Ovary (tissue), 9 donors: ENCODE measurements around the gene FAM131A. TPM values are rescaled to one million over a fixed set of nuclear protein-coding genes. Genes with fewer than 3 reads are reported as not detected.

Experiments used
- DNase-seq, 5 donors: peaks; one replicate each; pipeline ENCODE4 v3.0.0-alpha.2; 2019 to 2020
- H3K27ac ChIP-seq, 2 donors: fragments of 200-600 bp; one replicate each; pipeline versions ENCODE4 v1.5.1 to v1.8.0; 2019 to 2022
- H3K27me3 ChIP-seq: fragments of 200-600 bp; one replicate; pipeline ENCODE4 v1.8.0; 2022
- H3K36me3 ChIP-seq: fragments of 200-600 bp; sonication (generic); one replicate; pipeline ENCODE4 v1.5.1; 2019
- H3K4me1 ChIP-seq: one replicate; pipeline ENCODE4 v1.8.1; 2013; ENCODE audit warnings: mild to moderate bottlenecking, moderate library complexity; ENCODE audit not compliant: insufficient read depth
- H3K4me3 ChIP-seq: fragments of 200-600 bp; sonication (generic); one replicate; pipeline ENCODE4 v1.5.1; 2017
- H3K9me3 ChIP-seq, 2 donors: fragments of 200-600 bp in 1 of 2; sonication (generic) in 1 of 2; one replicate each; pipeline versions ENCODE4 v1.5.1 to v1.8.1; 2013 to 2019; ENCODE audit warnings: mild to moderate bottlenecking in 1 of 2, moderate library complexity in 1 of 2
- CTCF ChIP-seq, 3 donors: fragments of 450-650 bp in 2 of 3; fragments of 200-600 bp in 1 of 3; IDR thresholded peaks; one replicate each; pipeline versions ENCODE4 v1.5.1 to v1.8.0; 2016 to 2022; ENCODE audit warnings: antibody characterized with exemption in 3 of 3, mild to moderate bottlenecking in 1 of 3
- EP300 ChIP-seq: sonication (generic); formaldehyde crosslinking; IDR thresholded peaks from one replicate; pipeline ENCODE4 v1.6.1; 2017; ENCODE audit warnings: antibody characterized with exemption
- POLR2A ChIP-seq: fragments of 450-650 bp; IDR thresholded peaks from one replicate; pipeline ENCODE4 v1.6.1; 2017; ENCODE audit warnings: antibody characterized with exemption, mild to moderate bottlenecking, moderate library complexity
- WGBS, 3 donors: extraction: QIAGEN DNeasy Blood & Tissue Kit in 1 of 3; methylation state at CpG; one replicate each; pipeline versions ENCODE4 v1.1.5 to v1.1.7; 2013 to 2017; 5-methylcytosine and 5-hydroxymethylcytosine counted together
- intact Hi-C, 4 donors: fragments of 100-400 bp; cut with DNase I; formaldehyde crosslinking; loops; one replicate each; pipeline versions ENCODE4 v1.11.0 to v1.15.1; 2022 to 2023
- polyA plus RNA-seq, 2 donors: library from polyadenylated mRNA; stranded (reverse); fragments of 200-250 nt in 1 of 2; fragments of 350-450 nt in 1 of 2; fragmentation: Illumina TruSeq in 1 of 2; extraction: RNeasy Lipid Tissue Mini Kit (QIAGEN cat#74804) in 1 of 2; gene quantifications; one replicate each; pipeline ENCODE4 v1.2.3, GENCODE V29; 2013 to 2014
- total RNA-seq, 7 donors: library from RNA; depleted of rRNA in 2 of 7; stranded (reverse); fragments of >200 nt in 2 of 7; fragmentation: NEBNext Ultra II Directional in 3 of 7; extraction: Animal tissue kit (Norgen Biotek cat#: 25700) in 3 of 7; gene quantifications; one replicate each; pipeline versions ENCODE4 v1.1.0 to v1.2.4, GENCODE V29; 2016 to 2023
- donor health status: DM: no; HTN: no; CAD: no; lungs with moderate emphysema.
- donor health status: DM: no; HTN: no; CAD: no.
- donor health status: Bipolar disorder and iron deficiency.
- donor health status: DM: yes; HTN: yes; CAD: no.
- donor health status: DM: no; HTN: no; CAD: no.
- donor health status: DM: yes; HTN: yes; CAD: no.

The FAM131A gene
- total and polyA plus RNA-seq, 9 donors: 8.7 to 37.8 (median 27.1) TPM

- Histone ChIP-seq H3K27me3 (no peaks in the 10 kb centered on the region), H3K4me1 (no peaks in the 10 kb centered on the region), H3K36me3 (no peaks in the 10 kb centered on the region), H3K9me3 (no peaks in the 10 kb centered on the region), H3K4me3 (no peak overlapping the region), H3K27ac (no peak overlapping the region)
- DNase-seq: no peak
- intact Hi-C loops: loop anchor here in 1 of 4 donors (10.0 kb wide), 1 partner anchor 47 kb away; no protein-coding TSS in a partner anchor
- TF ChIP-seq POLR2A: no peak
- no peak for TF ChIP-seq CTCF (IDR thresholded peaks at IDR 0.05)
- no peak for TF ChIP-seq EP300
- 86 to 94% (median 90%) methylated on average over 9 of the region's 9 CpGs for WGBS, 3 donors
Measured at GRCh38 chr3:184307915-184308314, 29.5 kb upstream of the FAM131A start.

DNA sequence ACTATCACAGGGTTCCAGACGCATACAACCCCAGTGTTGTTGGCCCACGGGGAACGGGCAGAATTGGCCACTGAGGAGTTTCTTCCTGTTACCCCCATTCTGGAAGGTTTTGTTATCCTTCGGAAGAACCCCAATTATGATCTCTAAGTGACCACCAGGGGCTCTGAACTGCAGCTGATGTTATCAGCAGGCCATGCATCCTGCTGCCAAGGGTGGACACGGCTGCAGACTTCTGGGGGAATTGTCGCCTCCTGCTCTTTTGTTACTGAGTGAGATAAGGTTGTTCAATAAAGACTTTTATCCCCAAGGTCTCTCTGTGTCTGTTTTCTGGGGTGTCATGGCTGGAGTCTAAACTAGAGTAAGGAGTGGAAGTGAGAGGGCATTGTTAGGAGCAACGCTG is 28.7 kb upstream of the FAM131A start:
- Histone ChIP-seq H3K36me3 (no peaks in the 10 kb centered on the region), H3K9me3 (no peaks in the 10 kb centered on the region)
- no peak for DNase-seq

GRCh38 chr3:184311633-184312032 is 25.8 kb upstream of the FAM131A start:
- no peak overlapping the region for H3K27ac ChIP-seq
- intact Hi-C loops: loop anchor here in 1 of 4 donors (10.0 kb wide), 2 partner anchors 53 to 677 kb away; partner anchors contain the start of genes CLCN2, KLHL24 and POLR2H
- no peak for TF ChIP-seq EP300

More for the DNA sequence above, 28.7 kb upstream of the FAM131A start:
- no peaks in the 10 kb centered on the region for H3K27me3 ChIP-seq
- H3K4me1 ChIP-seq: no peaks in the 10 kb centered on the region
- no peak overlapping the region for H3K27ac ChIP-seq
- intact Hi-C loops: loop anchor here in 1 of 4 donors (10.0 kb wide), 1 partner anchor 46 kb away; no protein-coding TSS in a partner anchor
- WGBS, 3 donors: 59 to 65% (median 61%) methylated on average over 7 of the region's 7 CpGs
- no peak overlapping the region for H3K4me3 ChIP-seq
- TF ChIP-seq EP300 (no peak), POLR2A (no peak), CTCF (IDR thresholded peaks at IDR 0.05) (no peak)

GRCh38 chr3:184314363-184314699 is 23.1 kb upstream of the FAM131A start, which contains the start of gene EIF4G1:
EIF4G1 (plus strand) TSS chr3:184314606; CDS start chr3:184315797, 1,191 bp downstream.
- Histone ChIP-seq H3K27ac (peak within 1 kb of the TSS; percentile 94 to 95), H3K4me1 (peaks cover 7% of the 10 kb centered on the region), H3K36me3 (no peaks in the 10 kb centered on the region), H3K4me3 (peak within 1 kb of the TSS; percentile 52), H3K27me3 (no peaks in the 10 kb centered on the region), H3K9me3 (no peaks in the 10 kb centered on the region)
- intact Hi-C loops: loop anchor here in 1 of 4 donors (1.0 to 10.0 kb wide), 3 partner anchors 23 to 680 kb away; partner anchors contain the start of genes CLCN2, FAM131A, KLHL24 and POLR2H
- WGBS, 3 donors: 0 to 2% (median 1%) methylated on average over 37 to 40 of the region's 40 CpGs
- peak; percentile 61 for TF ChIP-seq POLR2A
- TF ChIP-seq EP300: no peak
- peak; percentile 94 to 97 (median 95) for DNase-seq

More at GRCh38 chr3:184311633-184312032, 25.8 kb upstream of the FAM131A start:
- Histone ChIP-seq H3K4me1 (peaks cover 1% of the 10 kb centered on the region), H3K27me3 (no peaks in the 10 kb centered on the region), H3K36me3 (no peaks in the 10 kb centered on the region), H3K4me3 (no peak overlapping the region), H3K9me3 (no peaks in the 10 kb centered on the region)
- no peak for DNase-seq

GRCh38 chr3:184314700-184315542 is 22.5 kb upstream of the FAM131A start:
- Histone ChIP-seq H3K36me3 (no peaks in the 10 kb centered on the region), H3K27ac (peak overlapping the region; percentile 94 to 95), H3K4me1 (peaks cover 11% of the 10 kb centered on the region), H3K27me3 (no peaks in the 10 kb centered on the region), H3K4me3 (peak overlapping the region; percentile 52), H3K9me3 (no peaks in the 10 kb centered on the region)
- whole genome bisulfite sequencing, 3 donors: 0 to 1% (median 1%) methylated on average over 22 to 86 of the region's 89 CpGs
- peak; percentile 86 to 92 (median 88) for DNase-seq
- intact Hi-C loops: loop anchor here in 2 of 4 donors (1.0 to 10.0 kb wide), 4 partner anchors 22 to 680 kb away; partner anchors contain the start of genes CLCN2 (in 1 of the 2), FAM131A (in 1 of the 2), KLHL24 (in 1 of the 2) and POLR2H (in 1 of the 2)
- peak; percentile 61 for TF ChIP-seq POLR2A
- peak; percentile 20 for TF ChIP-seq EP300
- peak in 1 of 3 donors; percentile 9 for TF ChIP-seq CTCF (IDR thresholded peaks at IDR 0.05)
